ENCODE measurements around the gene C2CD2. TPM values are rescaled to one million over a fixed set of nuclear protein-coding genes. Genes with fewer than 3 reads are reported as not detected.

C2CD2 gene
- total RNA-seq, 1 donor from 2014 or later: 4.6 TPM

- ATAC-seq (ENCODE audit: poor library complexity): no peak
- no peak for DNase-seq
- intact Hi-C loops (cut with DNase I): no loop called here
Measured at GRCh38 chr21:41880153-41880552, 73.7 kb downstream of the C2CD2 start.

- intact Hi-C loops (cut with DNase I): loop anchor here (10.0 kb wide), 2 partner anchors 45 to 215 kb away; no protein-coding TSS in a partner anchor
- DNase-seq (peak; percentile 89), ATAC-seq (ENCODE audit: poor library complexity) (peak; percentile 67)
Measured at GRCh38 chr21:41879190-41879998, 74.4 kb downstream of the C2CD2 start, which contains the start of gene PRDM15. Gene PRDM15, minus strand, starts transcription at chr21:41879344. Its CDS starts 18,981 bp downstream, at chr21:41860363.

DNA sequence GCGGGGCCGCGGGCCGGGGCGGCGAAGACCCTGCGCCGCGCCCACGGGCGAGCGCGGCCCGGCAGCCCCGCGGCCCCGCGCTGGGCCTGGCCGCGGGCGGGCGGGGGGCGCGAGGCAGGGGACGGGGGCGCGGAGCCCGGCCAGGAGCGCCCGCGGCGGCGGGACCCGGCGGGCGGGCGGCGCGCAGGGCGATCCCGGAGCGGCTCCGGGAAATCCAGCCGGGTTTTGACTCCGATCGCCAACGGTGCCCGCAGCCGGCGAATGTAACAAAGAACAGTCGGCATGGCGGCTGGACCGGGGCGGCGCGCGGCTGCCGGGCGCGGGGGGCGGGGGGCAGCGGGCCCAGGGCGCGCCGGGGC is 75.0 kb downstream of the C2CD2 start:
- peak; percentile 72 for ATAC-seq (ENCODE audit: poor library complexity)
- intact Hi-C loops (cut with DNase I): loop anchor here (10.0 kb wide), 2 partner anchors 46 to 216 kb away; no protein-coding TSS in a partner anchor
- DNase-seq: peak; percentile 89

DNA sequence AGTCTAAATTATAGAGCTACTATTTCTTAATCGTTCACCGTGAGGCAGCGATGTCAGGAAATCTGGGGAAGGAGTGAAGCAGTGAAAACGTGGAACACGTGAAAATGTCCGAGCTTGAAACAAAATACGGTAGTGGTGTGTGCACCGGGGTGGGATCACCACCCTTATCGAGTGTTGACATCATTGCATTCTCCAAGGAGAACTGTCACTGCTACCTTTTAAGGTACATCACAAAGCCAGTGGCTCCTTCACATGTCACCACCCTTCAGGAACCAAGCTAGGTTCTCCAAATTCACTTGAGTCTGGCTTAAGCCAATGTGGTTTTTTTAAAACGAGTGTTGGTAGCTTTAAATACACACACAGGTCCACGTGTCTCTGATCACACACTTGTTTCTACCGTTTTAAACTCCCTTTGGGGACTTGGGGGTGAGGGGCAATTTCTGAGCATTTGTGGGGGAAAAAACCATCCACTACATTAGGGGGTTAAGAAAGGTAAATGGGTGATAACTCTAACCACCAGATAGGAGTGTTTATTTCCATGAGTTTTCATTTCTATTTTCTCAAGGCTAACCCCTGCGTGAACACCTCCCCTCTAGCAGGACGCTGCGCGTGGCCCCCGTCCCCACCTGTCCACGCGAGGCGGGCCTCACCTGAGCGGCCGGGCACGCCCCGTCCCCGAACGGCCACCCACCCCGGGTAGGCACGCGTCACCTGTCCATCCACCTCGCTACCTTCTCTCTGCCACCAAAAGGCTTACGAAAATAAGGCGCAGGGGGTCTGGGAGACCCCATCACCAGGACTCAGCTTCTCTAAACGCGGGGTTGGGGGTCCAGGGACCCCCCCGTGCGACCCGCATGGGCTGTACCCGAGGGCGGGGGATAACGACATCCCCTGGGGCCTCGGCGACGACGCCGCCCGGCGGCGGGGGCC is 75.7 kb downstream of the C2CD2 start:
- ATAC-seq (ENCODE audit: poor library complexity) (peak; percentile 11), DNase-seq (no peak)
- intact Hi-C loops (cut with DNase I): loop anchor here (10.0 kb wide), 2 partner anchors 47 to 217 kb away; no protein-coding TSS in a partner anchor

DNA sequence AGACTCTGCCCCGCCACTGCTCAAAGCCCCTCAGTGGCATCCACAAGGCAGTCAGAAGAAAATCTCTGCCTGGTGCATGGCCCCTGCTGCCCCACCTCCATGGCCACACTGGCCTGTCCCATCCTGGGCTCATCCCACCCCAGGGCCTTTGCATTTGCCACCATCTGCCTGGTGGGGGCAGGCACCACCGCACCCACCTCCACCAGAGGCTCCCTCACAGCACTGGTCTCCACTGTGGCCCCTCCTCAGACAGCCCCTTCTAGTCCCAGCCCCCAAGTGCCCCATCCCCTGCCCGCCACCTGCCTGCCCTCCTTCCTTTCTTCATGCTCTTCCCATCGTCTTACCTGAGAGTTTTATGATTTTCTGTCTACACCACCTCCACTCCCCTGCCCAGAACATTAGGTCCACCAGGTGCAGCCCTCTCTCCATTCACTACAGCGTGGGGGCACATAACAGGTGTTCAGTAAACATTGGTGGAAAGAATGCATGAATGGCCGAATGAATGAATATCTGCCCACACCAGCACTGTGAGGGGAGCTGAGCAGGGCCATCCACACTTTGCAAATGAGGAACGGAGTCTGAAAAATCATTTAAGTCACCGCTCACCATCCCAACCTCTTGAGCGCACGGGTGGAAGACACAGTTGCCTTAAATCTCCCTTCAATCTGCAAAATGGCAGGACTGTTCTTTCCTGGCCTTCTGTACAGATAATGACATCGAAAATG is 76.7 kb downstream of the C2CD2 start:
- DNase-seq (no peak), ATAC-seq (ENCODE audit: poor library complexity) (no peak)
- intact Hi-C loops (cut with DNase I): loop anchor here (10.0 kb wide), 2 partner anchors 48 to 218 kb away; no protein-coding TSS in a partner anchor

DNA sequence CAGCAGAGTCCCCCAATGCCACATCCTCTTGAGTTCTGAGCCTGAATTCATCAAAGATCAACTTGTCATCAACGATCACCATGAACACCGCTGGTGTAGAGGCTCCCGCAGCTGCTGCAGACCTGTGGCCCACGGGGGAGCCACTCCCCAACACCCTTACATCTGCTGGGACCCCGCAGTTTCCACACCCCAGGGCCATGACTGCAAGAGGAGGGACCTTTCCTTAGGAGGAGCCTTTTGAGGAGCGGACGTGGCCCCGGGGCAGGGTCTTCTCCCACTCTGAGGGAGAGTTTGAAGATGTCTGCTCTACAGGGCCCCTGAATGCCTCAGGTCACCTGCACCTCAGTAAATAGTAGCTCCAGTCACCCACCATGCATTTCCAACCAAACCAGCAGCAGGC is 77.4 kb downstream of the C2CD2 start:
- intact Hi-C loops (cut with DNase I): loop anchor here (10.0 kb wide), 2 partner anchors 48 to 218 kb away; no protein-coding TSS in a partner anchor
- DNase-seq (no peak), ATAC-seq (ENCODE audit: poor library complexity) (no peak)

DNA sequence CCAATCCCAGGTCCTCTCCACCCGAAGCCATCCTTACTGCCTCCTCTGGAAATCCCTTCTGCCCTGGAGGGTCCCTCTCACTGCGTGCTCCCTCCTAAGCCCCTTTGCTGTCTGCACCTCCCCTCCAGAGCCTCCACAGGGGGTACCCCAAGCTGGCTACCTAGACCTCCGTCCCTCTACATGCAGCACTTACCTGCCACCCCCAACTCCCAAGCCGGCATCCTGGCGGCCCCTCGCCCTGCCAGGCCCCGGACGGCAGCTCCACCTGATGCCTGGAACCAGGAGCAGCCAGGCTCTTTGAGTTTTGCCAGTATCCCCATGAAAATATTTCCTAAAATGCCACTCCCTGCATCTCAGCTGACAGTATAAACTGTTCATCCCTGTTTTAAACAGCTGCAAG is 78.7 kb downstream of the C2CD2 start:
- intact Hi-C loops (cut with DNase I): loop anchor here (10.0 kb wide), 2 partner anchors 50 to 220 kb away; no protein-coding TSS in a partner anchor
- no peak for ATAC-seq (ENCODE audit: poor library complexity)

DNA sequence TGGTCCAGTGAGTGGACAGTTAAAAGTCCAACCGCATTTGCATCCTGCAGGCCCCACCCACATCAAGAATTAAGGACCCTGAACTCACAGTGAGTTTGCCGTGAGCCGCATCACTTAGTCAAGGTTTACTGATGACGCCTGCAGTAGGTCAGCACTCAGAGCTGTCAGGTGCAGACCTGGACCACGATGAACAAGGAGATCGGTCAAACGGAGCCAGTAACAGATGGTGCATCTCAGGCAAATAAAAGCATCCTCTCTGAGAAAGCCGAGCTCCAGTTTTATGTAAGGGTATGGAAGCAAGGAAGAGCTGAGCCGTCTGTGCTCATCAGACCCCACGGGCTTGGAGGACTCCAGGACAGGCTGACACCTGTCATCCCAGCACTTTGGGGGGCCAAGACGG is 79.2 kb downstream of the C2CD2 start:
- ATAC-seq (ENCODE audit: poor library complexity): no peak
- intact Hi-C loops (cut with DNase I): loop anchor here (10.0 kb wide), 2 partner anchors 50 to 220 kb away; no protein-coding TSS in a partner anchor
- DNase-seq: no peak

More for the DNA sequence above, 78.7 kb downstream of the C2CD2 start:
- DNase-seq: no peak

GRCh38 chr21:41873426-41873825 is 80.4 kb downstream of the C2CD2 start:
- intact Hi-C loops (cut with DNase I): loop anchor here (10.0 kb wide), 2 partner anchors 51 to 221 kb away; no protein-coding TSS in a partner anchor

GRCh38 chr21:41873005-41873404 is 80.8 kb downstream of the C2CD2 start:
- DNase-seq: no peak
- no peak for ATAC-seq (ENCODE audit: poor library complexity)
- intact Hi-C loops (cut with DNase I): loop anchor here (10.0 kb wide), 2 partner anchors 52 to 222 kb away; no protein-coding TSS in a partner anchor

More at GRCh38 chr21:41873426-41873825, 80.4 kb downstream of the C2CD2 start:
- no peak for ATAC-seq (ENCODE audit: poor library complexity)
- no peak for DNase-seq

- no peak for ATAC-seq (ENCODE audit: poor library complexity)
- intact Hi-C loops (cut with DNase I): loop anchor here (10.0 kb wide), 2 partner anchors 53 to 223 kb away; no protein-coding TSS in a partner anchor
Measured at GRCh38 chr21:41871293-41872030, 82.4 kb downstream of the C2CD2 start.

DNA sequence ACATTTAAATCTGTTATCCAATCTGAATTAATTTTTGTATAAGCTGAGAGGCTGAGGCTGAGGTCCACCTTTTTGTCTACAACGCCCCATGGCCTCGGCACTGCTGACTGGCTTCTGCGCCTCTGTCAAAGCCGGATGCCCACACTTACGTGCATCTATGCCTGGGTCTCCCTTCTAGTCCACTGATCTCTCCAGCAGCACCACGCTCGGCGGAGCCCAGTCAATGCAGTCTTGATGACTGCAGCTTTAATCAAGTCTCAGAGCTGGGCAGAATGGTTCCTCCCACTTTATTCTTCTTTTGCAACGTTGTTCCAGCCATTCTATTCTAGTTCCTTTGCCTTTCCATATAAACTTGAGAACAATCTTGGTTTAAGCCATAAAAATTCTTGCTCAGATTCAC is 84.0 kb downstream of the C2CD2 start:
- ATAC-seq (ENCODE audit: poor library complexity) (no peak), DNase-seq (no peak)
- intact Hi-C loops (cut with DNase I): loop anchor here (10.0 kb wide), 2 partner anchors 55 to 225 kb away; no protein-coding TSS in a partner anchor

More at GRCh38 chr21:41871293-41872030, 82.4 kb downstream of the C2CD2 start:
- no peak for DNase-seq

DNA sequence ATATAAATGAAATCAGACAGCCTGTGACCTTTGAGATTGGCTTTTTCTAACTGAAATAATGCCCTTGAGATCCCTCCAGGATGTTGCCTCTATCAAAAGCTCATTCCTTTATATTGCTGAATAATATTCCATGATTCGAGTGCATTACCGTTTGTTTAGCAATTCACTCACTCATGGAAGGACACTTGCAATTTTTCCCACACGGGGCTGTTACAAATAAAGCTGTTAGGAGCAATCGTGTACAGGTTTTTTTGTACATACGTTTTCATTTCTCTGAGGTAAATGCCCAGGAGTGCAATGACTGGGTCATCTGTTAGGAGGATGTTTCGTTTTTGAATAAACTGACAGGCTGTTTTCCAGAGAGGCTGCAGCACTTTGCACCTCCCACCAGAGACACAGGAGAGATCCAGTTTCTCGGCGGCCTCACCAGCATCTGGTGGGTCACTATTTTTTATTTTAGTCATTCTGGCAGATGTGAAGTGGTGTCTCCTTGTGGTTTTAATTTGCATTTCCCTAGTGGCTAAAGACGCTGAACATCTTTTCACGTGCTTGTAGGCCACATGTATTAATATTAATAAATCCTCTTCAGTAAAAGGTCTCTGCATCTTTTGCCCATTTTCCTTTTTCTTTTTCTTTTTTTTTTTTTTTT is 85.6 kb downstream of the C2CD2 start:
- no peak for DNase-seq
- intact Hi-C loops (cut with DNase I): no loop called here

GRCh38 chr21:41867313-41867712 is 86.5 kb downstream of the C2CD2 start:
- DNase-seq: no peak
- ATAC-seq (ENCODE audit: poor library complexity): no peak
- intact Hi-C loops (cut with DNase I): no loop called here

More for the DNA sequence above, 85.6 kb downstream of the C2CD2 start:
- ATAC-seq (ENCODE audit: poor library complexity): no peak

GRCh38 chr21:41866274-41866809 is 87.5 kb downstream of the C2CD2 start:
- intact Hi-C loops (cut with DNase I): no loop called here
- ATAC-seq (ENCODE audit: poor library complexity) (no peak), DNase-seq (no peak)

DNA sequence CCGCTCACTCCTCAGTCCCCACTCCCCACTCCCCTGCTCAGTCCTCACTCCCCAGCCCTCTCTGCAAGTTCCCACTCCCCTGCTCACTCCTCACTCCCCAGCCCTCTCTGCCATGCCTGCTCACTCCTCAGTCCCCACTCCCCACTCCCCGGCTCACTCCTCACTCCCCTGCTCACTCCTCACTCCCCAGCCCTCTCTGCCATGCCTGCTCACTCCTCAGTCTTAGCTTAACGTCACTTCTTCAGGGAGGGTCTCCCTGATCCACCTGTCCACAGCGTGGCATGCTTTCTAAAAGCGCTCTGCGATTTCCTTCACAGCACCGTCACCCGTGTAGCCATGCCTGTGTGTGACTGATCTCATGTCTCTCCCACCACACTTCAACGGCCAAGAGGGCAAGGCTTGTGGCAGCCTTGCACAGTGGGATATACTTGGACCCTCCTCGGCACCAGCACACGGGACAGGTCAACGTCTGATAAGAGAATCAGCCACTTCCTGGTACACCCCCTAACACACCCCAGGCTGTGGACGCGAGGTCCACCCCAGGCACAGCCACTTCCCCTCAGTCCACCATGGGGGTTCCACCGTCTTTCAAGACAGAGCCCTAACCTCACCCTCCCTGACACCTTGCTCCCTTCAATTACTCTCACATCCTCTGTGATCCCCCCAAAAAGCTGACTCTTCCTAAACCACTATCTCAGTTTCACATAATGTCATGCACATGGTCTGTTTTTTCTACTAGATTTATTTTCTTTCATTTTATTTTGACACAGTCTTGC is 88.6 kb downstream of the C2CD2 start:
- intact Hi-C loops (cut with DNase I): no loop called here
- no peak for DNase-seq
- no peak for ATAC-seq (ENCODE audit: poor library complexity)
